ENCODE measurements around the gene REEP1. TPM values are rescaled to one million over a fixed set of nuclear protein-coding genes. Genes with fewer than 3 reads are reported as not detected.

Gene REEP1
- polyA plus RNA-seq, 1 experiment = 0.10 TPM

- no peak for TF ChIP-seq CTCF (IDR thresholded peaks at IDR 0.05; ENCODE audit: low read depth, low read length)
- DNase-seq (ENCODE audit: low read depth, low spot score) = no peak
- H3K9me3 ChIP-seq (ENCODE audit: control insufficient read depth, insufficient read depth, low read length) = peaks cover 4% of the 10 kb centered on the region; the same call in 1 of the 2 replicates
- H3K4me3 ChIP-seq (ENCODE audit: low read depth, low read length) = no peak overlapping the region
- ChIA-PET POLR2A (no interaction called here), CTCF (interaction anchor here (10.7 kb wide), 1 partner anchor 149 kb away, joined by 120 read pairs; no protein-coding TSS in a partner anchor)
- H3K27ac ChIP-seq (ENCODE audit: low read depth, low read length) = no peak overlapping the region
- no peaks in the 10 kb centered on the region for H3K27me3 ChIP-seq (ENCODE audit: control insufficient read depth, insufficient read depth, low read length)
Observed at GRCh38 chr2:86370579-86370978, 33.2 kb upstream of the REEP1 start.

GRCh38 chr2:86368161-86368824 lies 30.9 kb upstream of the REEP1 start:
- TF ChIP-seq CTCF (IDR thresholded peaks at IDR 0.05; ENCODE audit: low read depth, low read length) = peak; percentile 68
- CTCF ChIA-PET = interaction anchor here (0.7 to 10.7 kb wide), 3 partner anchors 9 to 147 kb away, joined by 4 to 120 read pairs (median 5); no protein-coding TSS in a partner anchor
- Histone ChIP-seq H3K4me3 (ENCODE audit: low read depth, low read length) (no peak overlapping the region), H3K27me3 (ENCODE audit: control insufficient read depth, insufficient read depth, low read length) (peaks cover 3% of the 10 kb centered on the region), H3K27ac (ENCODE audit: low read depth, low read length) (no peak overlapping the region), H3K9me3 (ENCODE audit: control insufficient read depth, insufficient read depth, low read length) (peaks cover 4% of the 10 kb centered on the region; the same call in 1 of the 2 replicates)
- POLR2A ChIA-PET = no interaction called here
- DNase-seq (ENCODE audit: low read depth, low spot score) = no peak

GRCh38 chr2:86367499-86367777 lies 30.0 kb upstream of the REEP1 start:
- Histone ChIP-seq H3K9me3 (ENCODE audit: control insufficient read depth, insufficient read depth, low read length) (peaks cover 4% of the 10 kb centered on the region; the same call in 1 of the 2 replicates), H3K4me3 (ENCODE audit: low read depth, low read length) (no peak overlapping the region), H3K27ac (ENCODE audit: low read depth, low read length) (no peak overlapping the region), H3K27me3 (ENCODE audit: control insufficient read depth, insufficient read depth, low read length) (peaks cover 3% of the 10 kb centered on the region)
- CTCF ChIA-PET = interaction anchor here (10.7 kb wide), 1 partner anchor 146 kb away, joined by 120 read pairs; no protein-coding TSS in a partner anchor
- POLR2A ChIA-PET = no interaction called here
- DNase-seq (ENCODE audit: low read depth, low spot score) = no peak
- TF ChIP-seq CTCF (IDR thresholded peaks at IDR 0.05; ENCODE audit: low read depth, low read length) = no peak

- DNase-seq (ENCODE audit: low read depth, low spot score) = no peak
- TF ChIP-seq CTCF (IDR thresholded peaks at IDR 0.05; ENCODE audit: low read depth, low read length) = no peak
- Histone ChIP-seq H3K27me3 (ENCODE audit: control insufficient read depth, insufficient read depth, low read length) (peaks cover 3% of the 10 kb centered on the region), H3K4me3 (ENCODE audit: low read depth, low read length) (no peak overlapping the region), H3K27ac (ENCODE audit: low read depth, low read length) (no peak overlapping the region), H3K9me3 (ENCODE audit: control insufficient read depth, insufficient read depth, low read length) (peaks cover 4% of the 10 kb centered on the region; the same call in 1 of the 2 replicates)
- ChIA-PET CTCF (interaction anchor here (10.7 kb wide), 1 partner anchor 145 kb away, joined by 120 read pairs; no protein-coding TSS in a partner anchor), POLR2A (no interaction called here)
Observed at GRCh38 chr2:86366651-86367498, 29.4 kb upstream of the REEP1 start.

- ChIA-PET POLR2A (no interaction called here), CTCF (interaction anchor here (10.7 kb wide), 1 partner anchor 143 kb away, joined by 120 read pairs; no protein-coding TSS in a partner anchor)
- DNase-seq (ENCODE audit: low read depth, low spot score) = no peak
- Histone ChIP-seq H3K4me3 (ENCODE audit: low read depth, low read length) (no peak overlapping the region), H3K27me3 (ENCODE audit: control insufficient read depth, insufficient read depth, low read length) (peaks cover 8% of the 10 kb centered on the region), H3K9me3 (ENCODE audit: control insufficient read depth, insufficient read depth, low read length) (no peaks in the 10 kb centered on the region), H3K27ac (ENCODE audit: low read depth, low read length) (no peak overlapping the region)
- no peak for TF ChIP-seq CTCF (IDR thresholded peaks at IDR 0.05; ENCODE audit: low read depth, low read length)
Observed at GRCh38 chr2:86364894-86365293, 27.5 kb upstream of the REEP1 start.
